Uterus (tissue), 4 donors: ENCODE measurements around the gene RRP8. TPM values are rescaled to one million over a fixed set of nuclear protein-coding genes. Genes with fewer than 3 reads are reported as not detected.

Source experiments
- DNase-seq, 2 donors: peaks; one replicate each; pipeline ENCODE4 v3.0.0-alpha.2; 2019 to 2020
- H3K27ac ChIP-seq, 2 donors: fragments of 200-600 bp; sonication (generic); 1 replicate in 1 of 2; 2 replicates in 1 of 2; pipeline ENCODE4 v1.5.1; 2016 to 2018
- H3K27me3 ChIP-seq, 2 donors: fragments of 200-600 bp; sonication (generic); one replicate each; pipeline ENCODE4 v1.5.1; 2018 to 2019; ENCODE audit warnings: control low read depth in 1 of 2
- H3K36me3 ChIP-seq, 2 donors: fragments of 200-600 bp; sonication (generic); one replicate each; pipeline ENCODE4 v1.5.1; 2019; ENCODE audit warnings: control low read depth in 1 of 2
- H3K4me1 ChIP-seq, 2 donors: fragments of 200-600 bp; sonication (generic); one replicate each; pipeline ENCODE4 v1.5.1; 2018 to 2019; ENCODE audit warnings: control low read depth in 1 of 2
- H3K4me3 ChIP-seq, 2 donors: fragments of 200-600 bp; sonication (generic); 1 replicate in 1 of 2; 2 replicates in 1 of 2; pipeline ENCODE4 v1.5.1; 2018 to 2019; ENCODE audit warnings: mild to moderate bottlenecking in 1 of 2
- H3K9me3 ChIP-seq, 2 donors: fragments of 200-600 bp; sonication (generic); one replicate each; pipeline ENCODE4 v1.5.1; 2019; ENCODE audit warnings: control low read depth in 1 of 2
- POLR2A ChIP-seq, 2 donors: fragments of 450-650 bp; IDR thresholded peaks; one replicate each; pipeline ENCODE4 v1.6.1; 2016; ENCODE audit warnings: antibody characterized with exemption in 2 of 2, mild to moderate bottlenecking in 1 of 2, moderate library complexity in 1 of 2
- intact Hi-C: fragments of 100-400 bp; cut with DNase I; formaldehyde crosslinking; loops from one replicate; pipeline ENCODE4 v1.15.1; 2023; ENCODE audit warnings: low total_unique reads
- total RNA-seq, 4 donors: library from RNA; depleted of rRNA in 3 of 4; stranded (reverse); fragments of >200 nt in 3 of 4; gene quantifications; one replicate each; pipeline versions ENCODE4 v1.1.0 to v1.2.4, GENCODE V29; 2014 to 2023
- TF ChIP-seq, protein P1 (sequence below), 4 experiments: fragments of 200-600 bp in 2 of 4; fragments of 450-650 bp in 2 of 4; sonication (generic) in 2 of 4; IDR thresholded peaks; one replicate each; pipeline ENCODE4 v1.5.1; 2016 to 2019; ENCODE audit warnings: antibody characterized with exemption in 4 of 4, mild to moderate bottlenecking in 2 of 4, moderate library complexity in 1 of 4
- donor health status: DM: yes; HTN: yes; CAD: no.

RRP8 gene
- total RNA-seq, 4 donors from 2014 or later, result 12.6 to 41.2 (median 26.9) TPM

DNA sequence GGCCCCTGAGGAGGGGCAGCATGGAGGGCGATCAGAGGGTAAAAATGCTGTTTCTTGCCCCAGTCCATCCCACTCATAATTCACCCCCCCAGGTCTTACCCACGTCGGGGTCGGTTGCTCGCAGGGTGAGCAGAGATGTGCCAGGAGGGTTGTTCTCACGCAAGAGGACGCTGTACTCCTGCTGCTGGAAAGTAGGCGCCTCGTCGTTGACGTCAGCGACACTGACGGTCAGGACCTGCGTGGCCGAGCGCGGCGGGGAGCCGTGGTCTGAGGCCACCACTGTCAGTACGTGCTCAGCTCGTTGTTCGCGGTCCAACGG lies 26.1 kb upstream of the RRP8 start:
- TF ChIP-seq POLR2A (IDR thresholded peaks at IDR 0.05), result no peak
- TF ChIP-seq, protein P1, sequence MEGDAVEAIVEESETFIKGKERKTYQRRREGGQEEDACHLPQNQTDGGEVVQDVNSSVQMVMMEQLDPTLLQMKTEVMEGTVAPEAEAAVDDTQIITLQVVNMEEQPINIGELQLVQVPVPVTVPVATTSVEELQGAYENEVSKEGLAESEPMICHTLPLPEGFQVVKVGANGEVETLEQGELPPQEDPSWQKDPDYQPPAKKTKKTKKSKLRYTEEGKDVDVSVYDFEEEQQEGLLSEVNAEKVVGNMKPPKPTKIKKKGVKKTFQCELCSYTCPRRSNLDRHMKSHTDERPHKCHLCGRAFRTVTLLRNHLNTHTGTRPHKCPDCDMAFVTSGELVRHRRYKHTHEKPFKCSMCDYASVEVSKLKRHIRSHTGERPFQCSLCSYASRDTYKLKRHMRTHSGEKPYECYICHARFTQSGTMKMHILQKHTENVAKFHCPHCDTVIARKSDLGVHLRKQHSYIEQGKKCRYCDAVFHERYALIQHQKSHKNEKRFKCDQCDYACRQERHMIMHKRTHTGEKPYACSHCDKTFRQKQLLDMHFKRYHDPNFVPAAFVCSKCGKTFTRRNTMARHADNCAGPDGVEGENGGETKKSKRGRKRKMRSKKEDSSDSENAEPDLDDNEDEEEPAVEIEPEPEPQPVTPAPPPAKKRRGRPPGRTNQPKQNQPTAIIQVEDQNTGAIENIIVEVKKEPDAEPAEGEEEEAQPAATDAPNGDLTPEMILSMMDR (IDR thresholded peaks at IDR 0.05), result no peak
- DNase-seq, result no peak
- H3K9me3 ChIP-seq, result no peaks in the 10 kb centered on the region
- H3K4me1 ChIP-seq, result no peaks in the 10 kb centered on the region
- no peak overlapping the region for H3K27ac ChIP-seq
- intact Hi-C loops, result no loop called here
- no peaks in the 10 kb centered on the region for H3K36me3 ChIP-seq
- no peak overlapping the region for H3K4me3 ChIP-seq
- no peaks in the 10 kb centered on the region for H3K27me3 ChIP-seq

DNA sequence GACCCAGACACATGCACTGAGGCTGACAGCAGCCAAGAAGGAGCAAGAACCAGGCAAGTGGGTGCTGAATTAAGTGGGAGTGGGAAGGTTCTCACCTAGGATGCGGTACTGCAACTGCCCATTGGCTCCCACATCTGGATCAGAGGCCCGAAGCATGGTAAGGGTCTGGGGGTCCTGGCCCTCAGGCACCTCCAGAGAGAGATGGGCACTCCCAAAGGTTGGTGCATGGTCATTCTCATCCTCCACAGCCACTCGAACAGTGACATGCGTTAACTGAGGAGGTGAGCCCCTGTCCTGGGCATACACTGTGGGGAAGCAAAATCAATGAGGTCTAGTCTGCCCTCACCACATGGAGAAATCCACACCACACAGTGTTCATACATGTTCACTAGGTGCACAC lies 25.1 kb upstream of the RRP8 start:
- Histone ChIP-seq H3K27ac (no peak overlapping the region), H3K4me3 (no peak overlapping the region), H3K36me3 (no peaks in the 10 kb centered on the region), H3K9me3 (no peaks in the 10 kb centered on the region), H3K27me3 (no peaks in the 10 kb centered on the region), H3K4me1 (no peaks in the 10 kb centered on the region)
- TF ChIP-seq, protein P1 (IDR thresholded peaks at IDR 0.05), result no peak
- TF ChIP-seq POLR2A (IDR thresholded peaks at IDR 0.05), result no peak
- no peak for DNase-seq
- intact Hi-C loops, result no loop called here

DNA sequence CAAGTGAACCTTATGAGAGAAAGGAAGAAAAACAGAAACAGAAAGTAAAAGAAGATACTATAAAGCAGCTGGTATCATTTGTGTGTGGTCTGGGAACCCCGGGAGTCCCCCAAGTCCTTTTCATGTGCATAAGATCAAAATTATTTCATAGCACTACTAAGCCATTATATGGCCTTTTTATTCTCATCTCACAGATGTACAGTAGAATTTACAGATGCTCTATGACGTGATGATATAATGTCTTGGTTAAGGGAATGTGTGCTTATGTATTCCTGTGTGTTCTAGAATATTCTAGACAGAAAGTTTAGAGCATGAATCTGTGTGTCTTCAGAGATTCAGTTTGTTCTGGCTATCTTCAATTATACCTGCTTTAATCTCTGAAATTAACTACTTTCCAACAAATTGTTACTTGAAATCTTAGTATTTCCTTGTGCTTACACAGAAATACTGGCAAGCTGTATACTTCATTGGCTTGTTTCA lies 24.4 kb upstream of the RRP8 start:
- no peaks in the 10 kb centered on the region for H3K27me3 ChIP-seq
- H3K36me3 ChIP-seq, result no peaks in the 10 kb centered on the region
- intact Hi-C loops, result no loop called here
- DNase-seq, result no peak
- no peaks in the 10 kb centered on the region for H3K4me1 ChIP-seq
- H3K4me3 ChIP-seq, result no peak overlapping the region
- H3K27ac ChIP-seq, result no peak overlapping the region
- TF ChIP-seq, protein P1 (IDR thresholded peaks at IDR 0.05), result no peak
- TF ChIP-seq POLR2A (IDR thresholded peaks at IDR 0.05), result no peak
- no peaks in the 10 kb centered on the region for H3K9me3 ChIP-seq

GRCh38 chr11:6626971-6627761 lies 23.8 kb upstream of the RRP8 start:
- TF ChIP-seq, protein P1 (IDR thresholded peaks at IDR 0.05), result no peak
- Histone ChIP-seq H3K4me1 (no peaks in the 10 kb centered on the region), H3K27ac (no peak overlapping the region), H3K4me3 (no peak overlapping the region), H3K36me3 (no peaks in the 10 kb centered on the region), H3K9me3 (no peaks in the 10 kb centered on the region), H3K27me3 (no peaks in the 10 kb centered on the region)
- no peak for DNase-seq
- intact Hi-C loops, result no loop called here

DNA sequence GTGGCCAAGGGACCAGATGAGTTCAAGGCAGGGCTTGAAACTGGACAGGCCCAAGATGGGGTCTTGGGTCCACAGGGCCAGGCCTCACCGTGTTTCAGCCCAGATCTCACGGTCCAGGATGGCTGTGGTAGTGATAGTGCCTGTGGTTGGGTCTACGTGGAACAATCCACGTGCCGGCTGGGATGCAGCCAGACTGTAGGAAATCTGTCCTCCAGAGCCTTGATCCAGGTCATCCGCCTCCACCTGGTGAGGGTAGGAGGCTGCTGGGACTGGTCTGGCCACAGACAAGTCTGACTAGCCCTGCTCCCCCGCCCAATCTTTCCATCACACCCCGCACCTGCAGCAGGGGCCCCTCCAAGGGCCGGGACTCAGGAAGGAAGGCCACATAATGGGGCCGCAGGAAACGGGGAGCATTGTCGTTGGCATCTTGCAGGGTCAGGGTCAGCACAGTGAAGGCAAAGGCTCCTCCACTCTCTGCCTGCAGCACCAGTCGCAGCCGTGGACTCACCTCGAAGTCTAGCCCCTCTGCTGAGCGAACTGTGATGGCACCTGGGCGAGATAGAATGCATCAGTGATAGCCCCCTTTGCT lies 22.5 kb upstream of the RRP8 start:
- H3K9me3 ChIP-seq, result no peaks in the 10 kb centered on the region
- no peaks in the 10 kb centered on the region for H3K36me3 ChIP-seq
- no peak overlapping the region for H3K4me3 ChIP-seq
- no peak for DNase-seq
- no peaks in the 10 kb centered on the region for H3K4me1 ChIP-seq
- no peaks in the 10 kb centered on the region for H3K27me3 ChIP-seq
- H3K27ac ChIP-seq, result no peak overlapping the region
- intact Hi-C loops, result no loop called here
- TF ChIP-seq, protein P1 (IDR thresholded peaks at IDR 0.05), result no peak
- TF ChIP-seq POLR2A (IDR thresholded peaks at IDR 0.05), result no peak
